Neural progenitor cell (in vitro differentiated cells): Measurements from ENCODE around the gene FMNL2.

Source experiments
- EZH2 ChIP-seq: fragments of 200-600 bp; sonication (generic); IDR thresholded peaks from 2 replicates; pipeline ENCODE4 v1.6.1; 2017; ENCODE audit warnings: antibody characterized with exemption, mild to moderate bottlenecking, moderate library complexity
- TF ChIP-seq, protein P1 (sequence below): fragments of 200-600 bp; sonication (generic); IDR thresholded peaks from 2 replicates; pipeline ENCODE4 v1.5.1; 2017; ENCODE audit warnings: antibody characterized with exemption, mild to moderate bottlenecking

DNA sequence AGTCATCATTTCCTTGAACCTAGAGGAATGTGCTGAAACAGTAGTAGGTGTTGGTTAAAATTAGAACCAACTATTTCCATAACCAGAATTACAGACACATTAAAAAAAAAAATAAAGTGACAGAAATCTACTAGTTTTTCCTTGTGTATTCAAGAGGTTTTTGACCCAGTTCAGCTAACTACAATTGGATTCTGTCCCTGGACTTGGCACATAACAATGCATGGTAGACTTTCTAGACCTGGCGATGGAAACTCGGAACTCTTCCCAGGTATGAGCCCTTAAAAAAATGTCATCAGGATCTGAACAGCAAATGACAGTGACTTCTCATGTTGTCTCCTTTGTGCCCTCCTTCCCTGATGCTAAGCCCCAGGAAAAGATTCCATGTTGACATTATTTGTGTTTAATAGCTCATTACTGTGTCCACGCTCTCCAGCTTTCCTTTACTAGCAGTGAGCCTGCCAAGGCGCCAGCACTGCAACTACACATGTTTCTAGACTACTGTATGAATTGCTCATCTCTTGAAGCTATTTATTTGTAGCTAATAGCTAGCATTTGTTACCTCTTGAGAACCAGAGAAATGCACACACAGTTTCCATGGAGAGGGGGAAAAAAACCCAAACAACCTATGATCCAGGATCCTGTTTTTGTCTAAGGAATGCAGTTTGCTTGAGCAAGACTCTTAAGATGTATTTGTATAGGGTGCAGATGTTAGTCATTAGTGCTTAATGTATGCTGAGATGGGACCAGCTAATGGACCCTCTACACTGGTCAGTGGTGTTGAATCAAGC is 148.5 kb downstream of the FMNL2 start:
- TF ChIP-seq, protein P1, sequence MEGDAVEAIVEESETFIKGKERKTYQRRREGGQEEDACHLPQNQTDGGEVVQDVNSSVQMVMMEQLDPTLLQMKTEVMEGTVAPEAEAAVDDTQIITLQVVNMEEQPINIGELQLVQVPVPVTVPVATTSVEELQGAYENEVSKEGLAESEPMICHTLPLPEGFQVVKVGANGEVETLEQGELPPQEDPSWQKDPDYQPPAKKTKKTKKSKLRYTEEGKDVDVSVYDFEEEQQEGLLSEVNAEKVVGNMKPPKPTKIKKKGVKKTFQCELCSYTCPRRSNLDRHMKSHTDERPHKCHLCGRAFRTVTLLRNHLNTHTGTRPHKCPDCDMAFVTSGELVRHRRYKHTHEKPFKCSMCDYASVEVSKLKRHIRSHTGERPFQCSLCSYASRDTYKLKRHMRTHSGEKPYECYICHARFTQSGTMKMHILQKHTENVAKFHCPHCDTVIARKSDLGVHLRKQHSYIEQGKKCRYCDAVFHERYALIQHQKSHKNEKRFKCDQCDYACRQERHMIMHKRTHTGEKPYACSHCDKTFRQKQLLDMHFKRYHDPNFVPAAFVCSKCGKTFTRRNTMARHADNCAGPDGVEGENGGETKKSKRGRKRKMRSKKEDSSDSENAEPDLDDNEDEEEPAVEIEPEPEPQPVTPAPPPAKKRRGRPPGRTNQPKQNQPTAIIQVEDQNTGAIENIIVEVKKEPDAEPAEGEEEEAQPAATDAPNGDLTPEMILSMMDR = no peak
- no peak for TF ChIP-seq EZH2
